Measurements from ENCODE around the gene LINGO4.

DNA sequence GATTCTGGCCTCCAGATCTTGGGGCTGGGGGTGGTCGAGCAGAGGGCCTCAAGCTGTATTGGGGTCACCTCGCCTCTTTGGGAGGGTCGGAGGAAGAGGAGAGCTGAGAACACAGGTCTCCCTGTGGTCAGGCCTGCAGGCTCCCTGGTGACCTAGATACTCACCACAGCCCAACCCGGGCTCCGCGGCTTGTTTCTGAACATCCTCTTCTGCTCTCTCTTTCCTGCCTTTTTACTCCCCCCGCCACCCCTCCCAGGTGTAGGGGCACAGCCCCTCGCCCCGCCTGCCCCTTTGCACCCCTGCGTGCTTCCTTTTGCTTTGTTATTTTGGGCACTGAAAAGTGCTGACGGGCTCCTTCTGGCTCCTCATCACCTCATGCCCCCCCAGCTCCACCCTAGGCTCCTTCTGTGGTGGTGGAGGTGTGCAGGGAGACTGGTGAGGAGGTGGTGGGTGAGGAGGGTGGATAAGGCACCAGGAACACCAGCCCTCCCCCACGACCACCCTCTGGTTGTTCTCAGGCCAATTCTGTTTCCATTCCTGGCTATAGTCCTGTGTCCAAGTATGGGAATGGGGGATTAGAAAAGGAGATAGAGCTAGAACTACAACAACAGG is 10.6 kb upstream of the LINGO4 start:
- TF ChIP-seq ZNF274 (IDR thresholded peaks at IDR 0.05; ENCODE audit: low read depth, low read length) (no peak), SUZ12 (IDR thresholded peaks at IDR 0.05; ENCODE audit: extremely low read depth, insufficient read depth, insufficient read length) (no peak), YY1 (IDR thresholded peaks at IDR 0.05; ENCODE audit: insufficient read depth, insufficient read length) (no peak)

All from NT2/D1 (cell line).